Hematopoietic multipotent progenitor cell treated with erythropoietin and hydrocortisone succinate and interleukin-3 and kit ligand, for 15 days (in vitro differentiated cells): ENCODE measurements around the gene POLRMT.
"Not testable (repeated sequence)": the region's sequence is repeated elsewhere in the genome, so short reads cannot be mapped to it uniquely, and the experiment has no call there.

Experiments used
- DNase-seq: peaks from one replicate; pipeline ENCODE4 v3.0.0-alpha.2; 2015; ENCODE audit warnings: low spot score

The POLRMT gene

DNA sequence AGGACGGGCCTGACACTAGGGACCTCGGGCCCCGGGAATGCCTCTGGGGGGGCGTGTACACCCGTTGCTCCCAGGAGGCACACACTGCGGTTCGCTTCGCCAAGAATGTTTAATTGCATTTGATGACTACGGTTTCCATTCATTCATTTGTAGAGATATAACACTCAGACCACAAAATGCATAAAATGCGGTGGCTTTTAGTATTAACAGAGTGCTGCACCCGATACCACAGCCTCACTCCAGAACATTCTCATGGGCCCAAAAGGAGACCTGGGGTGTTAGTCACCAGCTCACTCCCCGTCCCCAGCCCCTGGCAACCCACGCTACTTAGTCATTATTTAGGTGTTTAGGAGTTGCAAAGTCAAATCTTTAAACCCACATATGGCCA is 21.9 kb downstream of the POLRMT start:
- no peak for DNase-seq

DNA sequence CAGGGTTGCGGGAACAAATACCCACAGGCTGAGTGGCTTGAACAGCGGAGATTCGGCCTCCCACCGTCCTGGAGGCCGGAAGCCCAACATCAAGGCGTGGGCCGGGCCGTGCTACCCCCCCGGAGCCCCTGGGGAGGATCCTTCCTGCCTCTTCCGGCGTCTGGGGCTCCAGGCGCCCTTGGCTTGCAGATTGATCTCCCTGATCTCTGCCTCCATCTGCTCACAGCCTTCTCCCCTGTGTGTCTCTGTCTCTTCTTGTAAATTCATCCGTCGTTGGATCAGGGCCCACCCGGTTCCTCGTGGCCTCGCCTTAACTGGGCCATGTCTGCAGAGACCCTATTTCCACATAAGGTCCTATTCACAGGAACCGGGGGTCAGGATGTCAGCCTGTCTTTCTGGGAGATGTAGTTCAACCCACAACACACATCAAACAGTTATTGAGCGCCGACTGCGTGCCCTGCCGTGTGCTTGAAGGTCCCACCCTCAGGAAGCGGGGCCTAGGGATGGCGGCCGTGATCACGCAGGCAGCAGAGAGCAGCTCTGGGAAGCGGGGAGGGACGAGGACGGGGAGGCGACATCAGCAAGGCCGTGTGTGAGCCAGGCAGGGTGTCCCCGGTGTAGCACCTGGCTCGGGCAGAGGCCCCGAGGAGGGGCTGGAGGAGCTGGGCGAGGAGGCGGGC is 22.4 kb downstream of the POLRMT start:
- no peak for DNase-seq

DNA sequence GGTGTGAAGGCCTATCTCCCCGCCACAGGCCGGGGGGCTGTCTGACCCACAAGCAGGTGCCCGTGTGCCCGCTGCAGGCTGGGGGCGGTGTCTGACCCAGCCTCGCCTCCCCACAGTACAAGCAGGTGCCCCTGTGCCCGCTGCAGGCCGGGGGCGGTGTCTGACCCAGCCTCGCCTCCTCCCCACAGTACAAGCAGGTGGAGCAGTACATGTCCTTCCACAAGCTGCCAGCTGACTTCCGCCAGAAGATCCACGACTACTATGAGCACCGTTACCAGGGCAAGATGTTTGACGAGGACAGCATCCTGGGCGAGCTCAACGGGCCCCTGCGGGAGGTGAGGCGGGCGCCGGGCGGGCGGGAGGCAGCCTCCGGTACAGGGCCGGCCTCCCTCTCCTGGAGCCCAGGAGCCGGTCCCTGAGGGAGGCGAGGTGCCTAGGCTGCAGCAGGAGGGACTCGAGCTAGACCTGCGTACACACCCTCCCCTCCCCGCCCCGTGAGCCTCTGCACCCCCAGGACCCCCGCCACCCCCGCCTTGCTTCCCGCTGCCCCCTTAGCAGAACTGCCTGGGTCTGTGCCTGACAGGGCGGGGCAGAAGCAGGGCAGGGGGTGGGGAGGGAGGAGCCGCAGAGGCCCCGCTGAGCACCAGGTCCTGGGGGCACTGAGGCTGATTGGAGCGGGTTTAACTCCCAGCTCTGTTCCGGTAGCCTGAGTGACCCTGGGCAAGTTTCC is 23.1 kb downstream of the POLRMT start:
- DNase-seq, result no peak

DNA sequence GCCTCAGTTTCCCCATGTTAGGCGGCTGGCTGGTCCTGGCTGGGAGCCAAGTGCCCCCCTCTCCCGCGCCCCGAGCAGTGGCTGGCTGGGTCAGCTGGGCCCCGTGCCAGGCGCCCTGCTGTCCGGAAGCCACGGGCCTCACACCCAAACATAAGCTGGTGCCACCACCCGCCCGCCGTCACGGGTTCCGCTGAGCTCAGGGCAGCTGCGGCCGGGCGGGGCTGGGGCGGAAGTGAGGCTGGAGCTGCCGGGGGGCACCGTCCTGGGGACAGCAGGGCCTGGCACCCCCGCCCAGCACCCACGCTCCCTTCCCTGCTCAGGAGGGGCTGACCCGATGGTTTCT is 24.4 kb downstream of the POLRMT start:
- DNase-seq, result no peak

DNA sequence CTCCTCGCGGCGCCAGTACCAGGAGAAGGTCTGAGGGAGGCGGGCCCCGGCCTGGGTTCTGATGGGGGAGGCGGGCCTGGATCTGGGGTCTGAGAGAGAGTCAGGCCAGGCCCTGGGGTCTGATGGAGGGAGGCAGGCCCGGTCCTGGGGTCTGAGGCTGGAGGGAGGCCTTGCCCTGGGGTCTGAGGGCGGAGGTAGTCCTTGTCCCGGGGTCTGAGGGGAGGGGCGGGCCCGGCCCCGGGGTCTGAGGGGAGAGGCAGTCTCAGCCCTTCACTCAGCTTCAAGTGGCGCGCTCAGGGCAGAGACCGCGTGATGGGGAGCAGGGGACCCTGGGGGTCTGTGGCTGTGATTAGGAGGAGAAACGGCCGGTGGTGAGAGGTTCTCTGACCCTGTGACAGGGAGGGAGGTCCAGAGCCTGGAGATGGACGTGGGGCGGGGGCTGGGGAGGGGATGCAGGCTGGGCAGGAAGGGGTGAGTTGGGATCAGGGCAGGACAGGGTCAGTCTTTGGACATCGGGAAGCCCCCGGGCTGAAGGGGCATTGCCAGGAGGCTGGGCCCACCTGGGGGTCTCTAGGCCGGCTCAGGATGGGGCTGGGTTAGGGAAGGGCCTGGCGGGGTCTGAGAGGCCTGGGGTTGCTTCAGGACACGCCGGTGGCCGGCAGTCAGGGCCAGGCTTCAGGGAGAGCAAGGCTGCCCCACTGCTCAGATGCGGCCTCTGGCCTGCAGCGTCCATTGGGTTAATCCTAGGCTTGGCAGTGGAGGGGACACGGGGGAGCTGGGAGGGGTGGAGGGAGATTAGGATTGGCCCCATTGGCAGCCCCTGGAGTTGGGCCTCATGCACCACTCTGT is 25.0 kb downstream of the POLRMT start:
- DNase-seq, result no peak

DNA sequence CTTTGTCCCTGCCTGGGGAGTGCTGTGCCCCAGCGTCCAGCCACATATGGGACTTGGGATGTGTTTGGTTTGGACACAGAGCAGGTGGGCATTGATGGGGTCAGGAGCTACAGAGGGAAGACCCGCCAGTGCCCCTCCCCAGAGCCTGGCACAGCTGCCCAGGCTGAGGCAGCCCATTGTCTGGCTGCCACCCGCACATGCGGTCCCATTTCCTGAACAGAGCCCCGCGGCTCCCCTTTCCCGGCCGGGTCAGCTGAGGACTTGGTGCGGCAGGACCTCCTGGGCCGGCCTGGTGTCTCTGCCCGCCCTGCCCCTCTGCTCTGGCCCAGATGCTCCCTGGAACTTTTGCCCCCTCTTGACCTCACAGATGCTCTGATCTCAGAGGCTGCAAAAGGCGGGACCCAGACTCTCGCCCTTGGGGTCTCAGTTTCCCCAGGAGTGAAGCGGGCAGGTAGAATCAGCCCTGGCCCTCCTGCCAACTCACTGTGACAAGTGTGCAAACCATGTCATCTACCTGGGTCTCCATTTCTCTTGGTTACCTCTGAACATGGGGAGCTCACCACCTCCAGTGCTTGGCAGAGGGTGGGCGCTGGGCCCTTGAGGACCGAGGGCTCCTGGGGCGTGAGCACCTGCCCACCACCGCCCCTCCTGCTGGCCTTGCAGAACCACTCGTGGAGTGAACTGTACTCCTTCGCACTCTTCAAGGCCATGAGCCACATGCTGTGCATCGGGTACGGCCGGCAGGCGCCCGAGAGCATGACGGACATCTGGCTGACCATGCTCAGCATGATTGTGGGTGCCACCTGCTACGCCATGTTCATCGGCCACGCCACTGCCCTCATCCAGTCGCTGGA is 25.8 kb downstream of the POLRMT start:
- DNase-seq, result no peak

DNA sequence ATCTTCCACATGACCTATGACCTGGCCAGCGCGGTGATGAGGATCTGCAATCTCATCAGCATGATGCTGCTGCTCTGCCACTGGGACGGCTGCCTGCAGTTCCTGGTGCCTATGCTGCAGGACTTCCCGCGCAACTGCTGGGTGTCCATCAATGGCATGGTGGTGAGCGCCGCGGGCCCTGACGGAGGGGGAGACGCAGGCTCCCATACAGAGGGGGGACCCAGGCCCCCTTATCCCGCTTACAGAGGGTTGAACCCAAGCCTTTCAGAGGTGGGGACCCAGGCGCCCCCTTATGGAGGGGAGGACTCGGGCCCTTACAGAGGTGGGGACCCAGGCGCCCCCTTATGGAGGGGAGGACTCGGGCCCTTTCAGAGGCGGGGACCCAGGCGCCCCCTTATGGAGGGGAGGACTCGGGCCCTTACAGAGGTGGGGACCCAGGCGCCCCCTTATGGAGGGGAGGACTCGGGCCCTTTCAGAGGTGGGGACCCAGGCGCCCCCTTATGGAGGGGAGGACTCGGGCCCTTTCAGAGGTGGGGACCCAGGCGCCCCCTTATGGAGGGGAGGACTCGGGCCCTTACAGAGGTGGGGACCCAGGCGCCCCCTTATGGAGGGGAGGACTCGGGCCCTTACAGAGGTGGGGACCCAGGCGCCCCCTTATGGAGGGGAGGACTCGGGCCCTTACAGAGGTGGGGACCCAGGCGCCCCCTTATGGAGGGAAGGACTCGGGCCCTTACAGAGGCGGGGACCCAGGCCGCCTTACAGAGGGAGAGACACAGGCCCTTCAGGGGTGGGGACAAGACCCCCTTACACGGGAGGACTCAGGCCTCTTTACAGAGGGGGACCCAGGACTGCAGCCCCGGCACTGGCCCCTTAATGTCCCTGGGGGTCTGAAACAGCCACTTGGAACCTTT is 28.0 kb downstream of the POLRMT start:
- not testable (repeated sequence) for DNase-seq

DNA sequence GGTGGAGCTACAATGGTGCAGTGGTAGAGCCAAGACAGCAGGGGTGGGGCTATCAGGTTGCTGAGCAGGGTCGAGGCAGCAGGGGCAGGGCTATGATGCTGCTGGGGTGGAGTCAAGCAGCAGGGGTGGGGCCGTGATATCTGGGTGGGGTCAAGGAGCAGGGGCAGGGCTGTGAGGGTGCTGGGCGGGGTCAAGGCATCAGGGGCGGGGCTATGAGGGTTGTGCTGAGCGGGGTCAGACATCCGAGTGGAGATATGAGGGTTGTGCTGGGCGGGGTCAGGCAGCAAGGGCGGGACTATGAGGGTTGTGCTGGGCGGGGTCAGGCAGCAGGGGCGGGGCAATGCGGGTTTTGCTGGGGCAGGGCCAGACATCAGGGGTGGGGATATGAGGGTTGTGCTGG is 29.0 kb downstream of the POLRMT start:
- peak; percentile 29 for DNase-seq

DNA sequence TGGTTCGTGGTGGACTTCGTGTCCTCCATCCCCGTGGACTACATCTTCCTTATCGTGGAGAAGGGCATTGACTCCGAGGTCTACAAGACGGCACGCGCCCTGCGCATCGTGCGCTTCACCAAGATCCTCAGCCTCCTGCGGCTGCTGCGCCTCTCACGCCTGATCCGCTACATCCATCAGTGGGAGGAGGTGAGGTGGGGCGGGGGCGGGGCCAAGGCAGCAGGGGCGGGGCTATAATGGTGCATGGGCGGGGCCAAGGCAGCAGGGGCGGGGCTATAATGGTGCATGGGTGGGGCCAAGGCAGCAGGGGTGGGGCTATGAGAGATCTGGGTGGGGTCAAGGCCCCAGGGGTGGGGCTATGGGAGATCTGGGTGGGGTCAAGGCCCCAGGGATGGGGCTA is 29.6 kb downstream of the POLRMT start:
- not testable (repeated sequence) for DNase-seq

DNA sequence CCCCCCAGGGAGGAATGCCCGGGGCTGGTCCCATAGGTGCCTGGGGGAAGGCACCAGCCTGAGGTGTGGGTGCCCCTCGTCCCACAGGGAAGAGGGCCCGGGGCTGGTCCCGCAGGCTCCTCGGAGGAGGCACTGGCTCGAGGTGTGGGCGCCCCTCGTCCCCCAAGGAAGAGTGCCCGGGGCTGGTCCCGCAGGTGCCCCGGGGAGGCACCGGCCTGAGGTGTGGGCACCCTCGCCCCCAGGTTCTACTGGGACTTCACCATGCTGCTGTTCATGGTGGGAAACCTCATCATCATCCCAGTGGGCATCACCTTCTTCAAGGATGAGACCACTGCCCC is 30.1 kb downstream of the POLRMT start:
- DNase-seq, result not testable (repeated sequence)

DNA sequence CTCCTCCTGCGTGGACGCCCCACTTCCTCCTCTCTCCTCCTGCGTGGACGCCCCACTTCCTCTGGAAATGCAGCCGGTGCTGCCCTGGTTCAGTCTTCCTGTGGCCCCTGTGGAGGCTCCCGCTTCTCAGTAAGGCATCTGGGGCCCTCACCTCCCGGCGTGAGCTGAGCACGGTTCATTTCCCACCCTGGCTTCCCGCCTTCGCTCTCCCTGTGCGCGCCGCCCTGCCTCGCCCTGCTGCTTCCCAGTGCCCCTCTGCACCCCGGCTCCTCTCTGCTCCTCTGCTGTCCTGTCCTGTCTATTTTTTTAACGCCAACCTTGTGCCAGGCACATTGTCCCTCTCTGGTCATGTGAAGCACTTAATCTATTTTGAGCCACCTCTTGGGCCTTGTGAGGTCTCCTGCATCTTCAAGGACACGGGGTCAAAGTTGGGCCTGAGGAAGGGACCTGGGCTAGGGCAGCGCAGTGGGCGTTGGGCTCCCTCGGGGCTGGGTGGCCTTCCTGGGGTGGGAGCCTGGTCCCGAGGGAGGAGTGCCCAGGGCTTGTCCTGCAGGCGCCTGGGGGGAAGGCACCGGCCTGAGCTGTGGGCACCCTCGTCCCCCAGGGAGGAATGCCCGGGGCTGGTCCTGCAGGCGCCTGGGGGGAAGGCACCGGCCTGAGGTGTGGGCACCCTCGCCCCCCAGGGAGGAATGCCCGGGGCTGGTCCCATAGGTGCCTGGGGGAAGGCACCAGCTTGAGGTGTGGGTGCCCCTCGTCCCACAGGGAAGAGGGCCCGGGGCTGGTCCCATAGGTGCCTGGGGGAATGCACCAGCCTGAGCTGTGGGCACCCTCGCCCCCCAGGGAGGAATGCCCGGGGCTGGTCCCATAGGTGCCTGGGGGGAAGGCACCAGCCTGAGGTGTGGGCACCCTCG is 30.7 kb downstream of the POLRMT start:
- no peak for DNase-seq

DNA sequence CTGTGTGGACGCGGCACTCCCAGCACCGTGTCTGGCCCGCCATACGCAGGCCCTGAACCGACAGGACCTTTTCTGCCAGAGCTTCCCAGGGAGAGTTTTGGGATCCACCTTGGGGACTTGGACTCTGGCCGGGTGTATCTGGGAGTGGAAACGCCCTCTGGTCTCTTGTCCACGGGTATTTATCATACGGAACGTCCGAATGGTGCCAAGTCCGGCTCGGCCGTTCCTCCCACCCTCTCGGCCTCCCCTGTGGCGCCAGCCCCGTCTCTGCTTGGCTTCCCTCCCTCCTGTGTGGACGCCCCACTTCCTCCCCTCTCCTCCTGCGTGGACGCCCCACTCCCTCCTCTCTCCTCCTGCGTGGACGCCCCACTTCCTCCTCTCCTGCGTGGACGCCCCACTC is 31.5 kb downstream of the POLRMT start:
- DNase-seq, result no peak

DNA sequence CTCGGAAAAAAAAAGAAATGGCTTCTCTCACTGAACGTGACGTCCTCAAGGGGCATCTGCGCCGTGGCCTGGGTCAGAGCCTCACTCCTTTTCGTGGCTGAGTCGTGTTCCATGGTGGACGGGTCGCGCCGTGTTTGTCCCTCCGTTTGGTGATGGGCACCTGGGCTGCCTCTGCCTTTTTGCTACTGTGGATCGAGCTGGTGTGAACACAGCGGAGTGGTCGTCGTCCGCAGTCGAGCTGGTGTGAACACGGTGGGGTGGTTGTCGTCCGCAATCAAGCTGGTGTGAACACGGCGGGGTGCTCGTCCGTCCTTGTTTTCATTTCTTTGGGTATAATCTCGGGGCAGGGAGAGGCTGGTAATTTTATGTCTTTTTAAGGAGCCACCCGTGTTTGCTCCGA is 32.0 kb downstream of the POLRMT start:
- DNase-seq, result no peak

DNA sequence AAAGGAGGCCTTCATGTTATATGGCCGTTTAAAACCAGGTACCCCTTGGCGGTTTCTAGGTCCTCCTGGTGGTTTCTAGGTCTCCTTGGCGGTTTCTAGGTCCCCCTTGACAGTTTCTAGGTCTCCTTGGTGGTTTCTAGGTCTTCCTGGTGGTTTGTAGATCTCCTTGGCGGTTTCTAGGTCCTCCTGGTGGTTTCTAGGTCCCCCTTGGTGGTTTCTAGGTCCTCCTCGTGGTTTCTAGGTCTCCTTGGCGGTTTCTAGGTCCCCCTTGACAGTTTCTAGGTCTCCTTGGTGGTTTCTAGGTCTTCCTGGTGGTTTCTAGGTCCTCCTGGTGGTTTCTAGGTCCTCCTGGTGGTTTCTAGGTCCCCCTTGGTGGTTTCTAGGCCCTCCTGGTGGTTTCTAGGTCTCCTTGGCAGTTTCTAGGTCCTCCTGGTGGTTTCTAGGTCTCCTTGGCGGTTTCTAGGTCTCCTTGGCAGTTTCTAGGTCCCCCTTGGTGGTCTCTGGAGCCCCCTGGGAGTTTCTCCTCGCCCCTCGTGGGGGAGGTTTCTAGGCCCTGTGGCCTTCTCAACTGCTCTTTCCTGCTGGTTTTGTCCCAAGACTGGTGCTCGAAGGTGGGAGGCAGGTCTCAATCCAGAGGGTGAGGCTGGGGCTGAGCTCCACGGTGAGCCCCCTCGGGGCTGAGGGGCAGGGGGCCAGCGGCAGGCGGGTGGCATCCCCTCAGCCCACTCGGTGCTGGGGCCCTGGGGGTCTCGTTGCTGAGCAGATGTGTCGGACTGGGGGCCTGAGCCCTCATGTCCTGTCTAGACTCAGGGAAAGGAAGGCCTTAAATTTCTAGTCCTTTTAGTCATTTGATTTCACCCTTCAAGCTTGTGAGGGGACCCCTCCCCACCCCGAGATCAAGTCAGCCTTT is 35.7 kb downstream of the POLRMT start:
- DNase-seq, result no peak

DNA sequence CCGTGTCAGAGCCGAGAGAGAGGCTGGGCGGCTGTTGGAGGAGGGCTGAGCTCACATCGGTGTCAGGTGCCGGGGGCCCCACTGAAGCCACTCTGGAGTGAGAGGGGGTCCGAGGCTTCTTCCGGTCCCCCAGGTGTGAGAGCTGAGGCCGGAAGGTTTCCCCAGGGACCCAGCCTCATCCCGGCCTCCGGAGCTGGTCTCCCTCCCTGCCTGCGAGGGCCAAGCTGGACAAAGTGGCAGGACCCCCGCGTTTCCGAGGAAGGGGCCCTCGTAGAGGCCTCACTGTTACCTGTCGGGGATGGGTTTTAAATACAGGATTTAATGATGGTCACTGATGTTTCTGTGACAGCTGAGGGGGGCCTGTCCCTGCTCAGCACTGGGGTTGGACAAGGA is 37.1 kb downstream of the POLRMT start:
- DNase-seq, result no peak

DNA sequence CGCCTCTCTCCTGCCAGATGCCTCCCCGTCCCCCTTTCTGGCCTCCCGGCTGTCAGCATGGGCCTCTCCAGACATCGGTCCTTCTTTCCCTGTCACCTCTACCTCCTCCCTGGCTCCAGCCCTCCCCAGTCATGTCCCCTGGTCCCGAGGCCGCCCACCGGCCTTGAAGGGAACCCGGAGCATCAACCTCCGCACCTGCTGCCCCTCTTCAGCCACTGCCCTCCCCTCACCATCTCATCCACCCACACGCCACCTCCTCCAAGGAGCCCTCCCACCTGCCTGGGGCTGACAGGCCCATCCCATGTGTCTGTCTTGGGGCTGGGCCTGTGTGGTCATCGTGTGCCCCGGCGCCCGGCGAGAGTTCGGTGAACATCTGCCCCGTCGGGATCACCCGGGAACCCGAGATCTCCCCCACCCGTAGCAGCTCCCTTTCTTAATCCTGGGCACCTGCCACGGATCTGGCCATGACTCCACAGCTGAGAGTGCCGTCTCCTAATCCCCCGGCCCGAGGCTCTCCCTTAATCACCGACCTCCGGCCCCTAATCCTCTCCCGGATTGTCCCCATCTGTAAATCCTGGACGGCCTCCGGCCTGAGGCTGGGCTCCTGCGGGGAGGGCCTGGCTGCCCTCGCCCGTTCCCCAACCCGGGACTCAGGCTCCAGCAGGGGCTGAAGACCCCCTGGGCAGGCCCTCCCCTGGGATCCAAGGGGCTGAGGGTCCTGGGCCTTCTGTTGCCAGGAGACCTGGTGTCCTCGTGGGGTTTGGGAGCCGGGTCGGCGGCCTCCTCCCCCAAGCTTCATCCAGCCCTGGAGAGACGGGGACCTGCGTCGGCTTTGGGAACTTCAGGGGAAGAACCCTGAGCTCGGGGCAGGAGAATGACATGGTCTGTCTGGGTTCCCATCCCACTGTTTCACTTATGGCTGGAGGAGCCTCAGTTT is 37.7 kb downstream of the POLRMT start:
- DNase-seq, result no peak

DNA sequence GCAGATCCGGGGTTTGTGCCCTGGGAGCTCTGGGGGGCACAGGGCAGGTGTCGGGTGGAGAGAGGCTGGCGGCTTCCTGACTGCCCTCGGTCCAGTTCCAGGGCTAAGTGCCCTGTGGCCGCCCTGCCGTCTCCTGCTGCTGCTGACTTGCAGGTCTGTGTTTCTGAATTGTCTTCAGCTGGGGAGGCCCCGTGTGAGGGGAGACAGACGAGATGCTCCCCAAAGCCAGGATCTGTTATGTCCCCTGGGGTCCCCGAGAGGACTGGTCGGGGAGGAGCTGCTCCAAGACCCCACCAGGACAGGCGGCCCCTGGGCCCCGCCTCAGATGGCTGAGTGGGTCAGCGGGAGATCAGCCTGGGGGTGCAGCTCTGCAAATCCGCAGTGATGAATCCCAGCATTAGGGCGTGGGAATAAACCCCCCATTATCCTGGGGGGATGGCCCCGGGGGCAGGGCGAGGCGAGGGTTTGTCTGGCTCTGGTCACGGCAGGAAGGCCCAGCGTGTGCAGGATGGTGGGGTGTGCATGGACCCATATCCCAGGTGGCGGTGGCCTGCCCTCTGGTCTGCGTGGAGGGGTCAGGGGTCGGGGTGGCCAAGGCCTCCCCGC is 39.0 kb downstream of the POLRMT start:
- no peak for DNase-seq
